Liver (tissue), 9 donors: Measurements from ENCODE around the gene HHIPL1. TPM values are rescaled to one million over a fixed set of nuclear protein-coding genes. Genes with fewer than 3 reads are reported as not detected.

ENCODE experiments used
- DNase-seq: peaks from one replicate; pipeline ENCODE4 v3.0.0-alpha.2; 2017; ENCODE audit warnings: low spot score
- H3K27ac ChIP-seq, 2 donors: one replicate each; pipeline ENCODE4 v1.7.0; 2013; ENCODE audit warnings: inconsistent platforms in 2 of 2, low read length in 2 of 2, control low read depth in 1 of 2, low read depth in 1 of 2, mild to moderate bottlenecking in 1 of 2
- H3K27me3 ChIP-seq, 4 donors: one replicate each; pipeline versions ENCODE4 v1.6.1 to v1.7.0; 2013; ENCODE audit warnings: low read length in 3 of 4, inconsistent platforms in 1 of 4, mild to moderate bottlenecking in 1 of 4, moderate library complexity in 1 of 4; ENCODE audit not compliant: control insufficient read depth in 4 of 4, insufficient read depth in 4 of 4
- H3K36me3 ChIP-seq, 4 donors: one replicate each; pipeline versions ENCODE4 v1.6.1 to v1.7.0; 2013; ENCODE audit warnings: low read length in 3 of 4, mild to moderate bottlenecking in 3 of 4, low read depth in 1 of 4, moderate library complexity in 1 of 4; ENCODE audit not compliant: control insufficient read depth in 4 of 4, insufficient read depth in 3 of 4
- H3K4me1 ChIP-seq, 4 donors: one replicate each; pipeline versions ENCODE4 v1.6.1 to v1.7.0; 2013; ENCODE audit warnings: low read length in 3 of 4, mild to moderate bottlenecking in 3 of 4, moderate library complexity in 1 of 4; ENCODE audit not compliant: control insufficient read depth in 4 of 4, insufficient read depth in 4 of 4
- H3K4me3 ChIP-seq, 3 donors: one replicate each; pipeline versions ENCODE4 v1.6.1 to v1.7.0; 2013; ENCODE audit warnings: low read length in 3 of 3, control low read depth in 1 of 3, low read depth in 1 of 3, mild to moderate bottlenecking in 1 of 3
- H3K9ac ChIP-seq, 2 donors: one replicate each; pipeline ENCODE4 v1.7.0; 2013; ENCODE audit warnings: low read length in 2 of 2, mild to moderate bottlenecking in 2 of 2, moderate library complexity in 2 of 2, control low read depth in 1 of 2, low read depth in 1 of 2
- H3K9me3 ChIP-seq, 4 donors: one replicate each; pipeline versions ENCODE4 v1.6.1 to v1.7.0; 2013; ENCODE audit warnings: low read length in 3 of 4; ENCODE audit not compliant: control insufficient read depth in 4 of 4
- FOXA1 ChIP-seq: IDR thresholded peaks from 2 replicates; pipeline ENCODE4 v1.6.1; 2016; ENCODE audit warnings: antibody characterized with exemption
- GABPA ChIP-seq, 2 donors: IDR thresholded peaks in 1 of 2; conservative IDR thresholded peaks in 1 of 2; 2 replicates each; pipeline ENCODE4 v1.6.1; 2016; ENCODE audit warnings: antibody characterized with exemption in 2 of 2, mild to moderate bottlenecking in 1 of 2, moderate library complexity in 1 of 2
- HNF4A ChIP-seq, 2 donors: conservative IDR thresholded peaks; 2 replicates each; pipeline ENCODE4 v1.6.1; 2016; ENCODE audit warnings: antibody characterized with exemption in 2 of 2, mild to moderate bottlenecking in 2 of 2
- HNF4G ChIP-seq: IDR thresholded peaks from 2 replicates; pipeline ENCODE4 v1.6.1; 2016; ENCODE audit warnings: antibody characterized with exemption
- JUND ChIP-seq, 2 donors: IDR thresholded peaks; 2 replicates each; pipeline ENCODE4 v1.6.1; 2016; ENCODE audit warnings: antibody characterized with exemption in 2 of 2
- NR2F2 ChIP-seq: IDR thresholded peaks from 2 replicates; pipeline ENCODE4 v1.6.1; 2016; ENCODE audit warnings: antibody characterized with exemption
- RAD21 ChIP-seq, 2 donors: IDR thresholded peaks; 2 replicates each; pipeline ENCODE4 v1.6.1; 2016; ENCODE audit warnings: antibody characterized with exemption in 2 of 2, mild to moderate bottlenecking in 2 of 2
- RXRA ChIP-seq, 2 donors: IDR thresholded peaks; 2 replicates each; pipeline ENCODE4 v1.6.1; 2017 to 2018; ENCODE audit warnings: antibody characterized with exemption in 2 of 2, mild to moderate bottlenecking in 1 of 2
- SP1 ChIP-seq: IDR thresholded peaks from 2 replicates; pipeline ENCODE4 v1.6.1; 2018; ENCODE audit warnings: antibody characterized with exemption, mild to moderate bottlenecking
- TAF1 ChIP-seq: conservative IDR thresholded peaks from 2 replicates; pipeline ENCODE4 v1.6.1; 2016; ENCODE audit warnings: antibody characterized with exemption, mild to moderate bottlenecking
- YY1 ChIP-seq: IDR thresholded peaks from 2 replicates; pipeline ENCODE4 v1.6.1; 2016; ENCODE audit warnings: antibody characterized with exemption, mild to moderate bottlenecking
- WGBS: extraction: QIAGEN DNeasy Blood & Tissue Kit; methylation state at CpG from one replicate; pipeline ENCODE4 v1.1.7; 2013; 5-methylcytosine and 5-hydroxymethylcytosine counted together
- polyA plus RNA-seq, 2 donors: library from polyadenylated mRNA; stranded (reverse) in 1 of 2; unstranded in 1 of 2; fragments of 200-250 nt in 1 of 2; fragments of >200 nt in 1 of 2; fragmentation: Nextera tagmentation in 1 of 2; extraction: Ambion mirVana in 1 of 2; gene quantifications; one replicate each; pipeline versions ENCODE4 v1.2.1 to v1.2.3, GENCODE V29; 2013 to 2015
- total RNA-seq, 2 donors: library from RNA; depleted of rRNA; stranded (reverse); fragments of >200 nt; gene quantifications; one replicate each; pipeline ENCODE4 v1.2.3, GENCODE V29; 2014
- TF ChIP-seq, protein P1 (sequence below): fragments of 150-350 bp; IDR thresholded peaks from 2 replicates; pipeline ENCODE4 v1.5.1; 2017; ENCODE audit warnings: improper control_type of control experiment, low read depth, low read length; ENCODE audit not compliant: missing input control
- TF ChIP-seq, protein P2 (sequence below): IDR thresholded peaks from 2 replicates; pipeline ENCODE4 v1.6.1; 2016; ENCODE audit warnings: antibody characterized with exemption, mild to moderate bottlenecking
- donor health status: healthy.
- donor health status: healthy.
- donor health status: healthy.
- donor health status: healthy.
- donor health status: healthy.

HHIPL1 gene
- total and polyA plus RNA-seq, 4 donors, result 0.96 to 1.7 (median 1.0) TPM

- no peaks in the 10 kb centered on the region for H3K36me3 ChIP-seq
- DNase-seq, result no peak
- H3K4me1 ChIP-seq, result peaks cover 5 to 22% (median 7%) of the 10 kb centered on the region in 4 donors
- H3K9ac ChIP-seq, result no peak overlapping the region
- no peak overlapping the region for H3K4me3 ChIP-seq
- H3K27ac ChIP-seq, result no peak overlapping the region
- WGBS, result 76% methylated on average over 7 of the region's 7 CpGs
- H3K9me3 ChIP-seq, result no peaks in the 10 kb centered on the region
- TF ChIP-seq HNF4G (no peak), GABPA (IDR thresholded peaks at IDR 0.05 in 1 of 2, conservative IDR thresholded peaks at IDR 0.05 in 1 of 2) (no peak), RAD21 (IDR thresholded peaks at IDR 0.05) (no peak), RXRA (IDR thresholded peaks at IDR 0.05) (no peak), HNF4A (conservative IDR thresholded peaks at IDR 0.05) (no peak), FOXA1 (no peak), TAF1 (no peak), NR2F2 (no peak), SP1 (no peak)
- TF ChIP-seq, protein P1, sequence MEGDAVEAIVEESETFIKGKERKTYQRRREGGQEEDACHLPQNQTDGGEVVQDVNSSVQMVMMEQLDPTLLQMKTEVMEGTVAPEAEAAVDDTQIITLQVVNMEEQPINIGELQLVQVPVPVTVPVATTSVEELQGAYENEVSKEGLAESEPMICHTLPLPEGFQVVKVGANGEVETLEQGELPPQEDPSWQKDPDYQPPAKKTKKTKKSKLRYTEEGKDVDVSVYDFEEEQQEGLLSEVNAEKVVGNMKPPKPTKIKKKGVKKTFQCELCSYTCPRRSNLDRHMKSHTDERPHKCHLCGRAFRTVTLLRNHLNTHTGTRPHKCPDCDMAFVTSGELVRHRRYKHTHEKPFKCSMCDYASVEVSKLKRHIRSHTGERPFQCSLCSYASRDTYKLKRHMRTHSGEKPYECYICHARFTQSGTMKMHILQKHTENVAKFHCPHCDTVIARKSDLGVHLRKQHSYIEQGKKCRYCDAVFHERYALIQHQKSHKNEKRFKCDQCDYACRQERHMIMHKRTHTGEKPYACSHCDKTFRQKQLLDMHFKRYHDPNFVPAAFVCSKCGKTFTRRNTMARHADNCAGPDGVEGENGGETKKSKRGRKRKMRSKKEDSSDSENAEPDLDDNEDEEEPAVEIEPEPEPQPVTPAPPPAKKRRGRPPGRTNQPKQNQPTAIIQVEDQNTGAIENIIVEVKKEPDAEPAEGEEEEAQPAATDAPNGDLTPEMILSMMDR, result no peak
- TF ChIP-seq, protein P2, sequence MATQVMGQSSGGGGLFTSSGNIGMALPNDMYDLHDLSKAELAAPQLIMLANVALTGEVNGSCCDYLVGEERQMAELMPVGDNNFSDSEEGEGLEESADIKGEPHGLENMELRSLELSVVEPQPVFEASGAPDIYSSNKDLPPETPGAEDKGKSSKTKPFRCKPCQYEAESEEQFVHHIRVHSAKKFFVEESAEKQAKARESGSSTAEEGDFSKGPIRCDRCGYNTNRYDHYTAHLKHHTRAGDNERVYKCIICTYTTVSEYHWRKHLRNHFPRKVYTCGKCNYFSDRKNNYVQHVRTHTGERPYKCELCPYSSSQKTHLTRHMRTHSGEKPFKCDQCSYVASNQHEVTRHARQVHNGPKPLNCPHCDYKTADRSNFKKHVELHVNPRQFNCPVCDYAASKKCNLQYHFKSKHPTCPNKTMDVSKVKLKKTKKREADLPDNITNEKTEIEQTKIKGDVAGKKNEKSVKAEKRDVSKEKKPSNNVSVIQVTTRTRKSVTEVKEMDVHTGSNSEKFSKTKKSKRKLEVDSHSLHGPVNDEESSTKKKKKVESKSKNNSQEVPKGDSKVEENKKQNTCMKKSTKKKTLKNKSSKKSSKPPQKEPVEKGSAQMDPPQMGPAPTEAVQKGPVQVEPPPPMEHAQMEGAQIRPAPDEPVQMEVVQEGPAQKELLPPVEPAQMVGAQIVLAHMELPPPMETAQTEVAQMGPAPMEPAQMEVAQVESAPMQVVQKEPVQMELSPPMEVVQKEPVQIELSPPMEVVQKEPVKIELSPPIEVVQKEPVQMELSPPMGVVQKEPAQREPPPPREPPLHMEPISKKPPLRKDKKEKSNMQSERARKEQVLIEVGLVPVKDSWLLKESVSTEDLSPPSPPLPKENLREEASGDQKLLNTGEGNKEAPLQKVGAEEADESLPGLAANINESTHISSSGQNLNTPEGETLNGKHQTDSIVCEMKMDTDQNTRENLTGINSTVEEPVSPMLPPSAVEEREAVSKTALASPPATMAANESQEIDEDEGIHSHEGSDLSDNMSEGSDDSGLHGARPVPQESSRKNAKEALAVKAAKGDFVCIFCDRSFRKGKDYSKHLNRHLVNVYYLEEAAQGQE, result no peak
- no peaks in the 10 kb centered on the region for H3K27me3 ChIP-seq
Observed at GRCh38 chr14:99606359-99606758, 38.6 kb upstream of the HHIPL1 start.

- no peak overlapping the region for H3K4me3 ChIP-seq
- H3K4me1 ChIP-seq, result peaks cover 2 to 11% (median 5%) of the 10 kb centered on the region in 4 donors
- no peaks in the 10 kb centered on the region for H3K27me3 ChIP-seq
- TF ChIP-seq JUND (IDR thresholded peaks at IDR 0.05) (no peak), YY1 (no peak), TAF1 (no peak), RXRA (IDR thresholded peaks at IDR 0.05) (no peak), SP1 (no peak)
- TF ChIP-seq, protein P2, result no peak
- no peak for DNase-seq
- H3K9ac ChIP-seq, result no peak overlapping the region
- no peaks in the 10 kb centered on the region for H3K36me3 ChIP-seq
- no peaks in the 10 kb centered on the region for H3K9me3 ChIP-seq
- 98% methylated on average over 2 of the region's 2 CpGs for WGBS
- H3K27ac ChIP-seq, result no peak overlapping the region
Observed at GRCh38 chr14:99608591-99608990, 36.3 kb upstream of the HHIPL1 start.
